GM19351 (cell line): Measurements from ENCODE around the gene SUFU.

Experiments used
- ATAC-seq: cut with Tn5 transposase; IDR thresholded peaks from one replicate; pipeline ENCODE4 v1.9.1; 2021; ENCODE audit warnings: mild to moderate bottlenecking, moderate library complexity; ENCODE audit not compliant: unreplicated experiment

Gene SUFU

GRCh38 chr10:102614888-102615287, 111.1 kb downstream of the SUFU start:
- ATAC-seq, result no peak

DNA sequence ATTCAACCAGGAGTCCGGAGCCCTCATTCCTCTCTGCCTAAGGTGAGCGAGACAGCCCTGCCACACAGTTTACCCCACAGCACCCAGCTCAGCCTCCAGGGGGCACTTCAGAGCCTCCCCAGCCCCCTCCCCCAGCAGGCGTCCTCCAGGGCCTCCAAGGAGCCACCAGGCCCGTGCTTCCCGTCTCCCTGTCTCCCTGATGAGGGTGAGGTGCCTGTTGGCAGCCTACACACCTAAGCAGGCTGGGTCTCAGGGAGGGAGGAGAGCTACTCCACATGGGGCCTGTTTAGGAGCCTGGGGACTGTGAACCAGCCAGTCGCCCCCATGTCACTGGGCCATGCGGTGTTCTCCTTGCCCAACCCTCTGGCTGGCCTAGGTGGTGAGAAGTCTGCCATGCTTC, 111.6 kb downstream of the SUFU start:
- ATAC-seq, result no peak

DNA sequence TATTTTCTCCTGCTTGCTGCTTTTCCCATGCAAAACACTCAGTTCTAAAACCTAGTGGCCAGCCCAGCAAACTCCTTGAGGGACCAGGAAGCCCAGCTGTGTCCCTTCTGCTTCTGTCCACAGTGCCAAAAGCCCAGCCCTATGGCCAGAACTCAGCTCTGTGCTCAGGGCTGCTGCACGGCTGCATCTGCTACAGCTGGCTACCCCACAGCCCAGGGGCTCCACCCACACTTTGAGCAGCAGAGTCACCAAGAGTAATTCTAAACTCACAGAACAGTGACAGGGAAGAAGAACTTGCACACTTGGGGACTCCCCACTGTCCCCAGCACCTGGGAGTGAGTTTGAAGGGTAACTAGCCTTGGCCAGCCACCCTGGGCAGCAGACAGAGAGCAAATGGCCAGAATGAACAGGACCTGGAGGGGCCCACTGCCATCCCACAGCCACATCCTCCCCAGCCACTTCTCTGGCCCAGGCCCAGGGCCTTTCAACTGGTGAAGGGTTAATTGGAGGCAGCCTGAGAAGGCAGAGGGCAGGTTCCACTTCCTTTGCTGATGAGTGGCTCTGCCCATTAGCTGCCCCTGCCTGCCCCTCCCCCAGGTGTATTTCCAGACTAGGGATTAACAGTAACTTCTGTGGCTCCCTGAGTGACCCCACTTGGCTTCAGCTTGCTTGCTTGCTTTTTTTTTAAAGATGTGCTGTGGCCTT, 112.4 kb downstream of the SUFU start:
- no peak for ATAC-seq

DNA sequence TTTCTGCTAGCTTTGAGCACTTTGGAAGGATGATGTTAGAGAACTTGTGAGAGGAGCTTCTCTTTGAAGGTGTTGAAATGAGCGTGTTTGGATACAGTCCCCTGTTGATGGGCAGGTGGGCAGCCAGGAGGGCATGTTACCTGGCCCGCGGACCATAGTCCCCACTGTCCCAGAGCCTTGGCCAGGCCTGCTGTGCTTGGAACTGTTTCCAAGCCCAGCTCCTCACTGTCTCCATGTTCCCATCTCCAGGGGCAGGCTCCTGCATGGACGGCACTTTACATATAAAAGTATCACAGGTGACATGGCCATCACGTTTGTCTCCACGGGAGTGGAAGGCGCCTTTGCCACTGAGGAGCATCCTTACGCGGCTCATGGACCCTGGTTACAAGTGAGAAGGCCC, 113.3 kb downstream of the SUFU start:
- no peak for ATAC-seq

DNA sequence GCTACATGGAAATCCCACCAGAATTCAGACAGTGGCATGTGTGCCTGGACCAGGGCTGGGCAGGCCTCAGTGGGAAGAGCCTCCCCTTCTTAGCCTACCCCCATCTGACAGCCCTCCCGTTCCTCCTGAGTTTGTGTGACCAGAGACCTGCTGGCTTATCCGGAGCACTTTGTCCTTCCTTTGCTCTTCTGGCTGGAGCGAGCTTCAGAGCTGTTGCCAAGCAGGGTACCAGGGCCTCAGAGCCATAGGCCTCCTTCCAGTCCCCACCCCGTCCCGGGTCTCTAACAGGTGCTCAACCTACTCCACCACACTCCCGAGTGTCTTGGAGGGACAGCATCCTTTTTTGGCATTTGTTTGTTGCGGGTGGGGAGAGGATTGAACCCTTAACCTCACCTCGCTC, 114.0 kb downstream of the SUFU start:
- ATAC-seq, result no peak

- ATAC-seq, result no peak
Measured at GRCh38 chr10:102619281-102619981, 115.7 kb downstream of the SUFU start.

- no peak for ATAC-seq
Measured at GRCh38 chr10:102620138-102620590, 116.4 kb downstream of the SUFU start.

DNA sequence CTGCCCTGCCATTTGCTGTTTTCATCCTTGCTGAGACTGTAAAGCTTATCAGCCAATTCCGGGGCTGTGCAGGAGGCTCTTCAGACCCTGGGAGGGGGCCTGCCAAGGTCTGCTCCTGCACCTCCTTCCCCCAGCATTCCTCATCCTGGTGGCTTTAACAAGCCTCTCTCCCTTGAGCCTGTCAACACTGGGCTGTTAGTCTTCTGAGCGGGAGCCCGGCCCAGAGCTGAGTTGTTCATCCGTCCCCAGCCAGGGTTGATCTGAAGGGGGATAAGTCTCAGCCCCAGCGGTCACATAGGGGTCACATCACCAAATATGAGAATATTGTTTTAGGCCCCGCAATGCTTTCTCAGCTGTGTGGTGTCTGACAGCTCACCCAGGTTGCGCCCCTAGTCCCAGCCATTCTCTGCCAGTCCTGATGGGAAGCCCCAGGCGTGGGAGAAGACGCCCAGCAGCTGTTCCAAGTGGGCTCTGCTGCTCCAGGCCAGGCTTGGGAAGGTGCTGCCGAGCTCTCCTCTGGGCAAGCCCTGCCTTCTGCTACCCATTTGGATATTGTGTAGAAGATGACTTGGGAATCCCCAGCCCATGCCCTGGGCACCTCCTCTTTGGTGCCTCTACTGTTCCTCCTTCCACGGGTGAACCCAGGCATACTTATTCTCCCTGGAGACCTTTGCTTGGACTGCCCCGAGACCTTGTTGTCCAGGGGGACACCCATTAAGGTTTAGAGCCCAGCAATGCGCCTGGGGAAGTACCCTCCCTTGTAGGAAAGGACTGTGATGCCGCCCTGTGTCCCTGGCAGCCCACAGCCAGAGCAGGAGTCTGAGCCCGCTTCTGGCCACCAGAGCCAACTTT, 117.0 kb downstream of the SUFU start:
- ATAC-seq, result no peak

DNA sequence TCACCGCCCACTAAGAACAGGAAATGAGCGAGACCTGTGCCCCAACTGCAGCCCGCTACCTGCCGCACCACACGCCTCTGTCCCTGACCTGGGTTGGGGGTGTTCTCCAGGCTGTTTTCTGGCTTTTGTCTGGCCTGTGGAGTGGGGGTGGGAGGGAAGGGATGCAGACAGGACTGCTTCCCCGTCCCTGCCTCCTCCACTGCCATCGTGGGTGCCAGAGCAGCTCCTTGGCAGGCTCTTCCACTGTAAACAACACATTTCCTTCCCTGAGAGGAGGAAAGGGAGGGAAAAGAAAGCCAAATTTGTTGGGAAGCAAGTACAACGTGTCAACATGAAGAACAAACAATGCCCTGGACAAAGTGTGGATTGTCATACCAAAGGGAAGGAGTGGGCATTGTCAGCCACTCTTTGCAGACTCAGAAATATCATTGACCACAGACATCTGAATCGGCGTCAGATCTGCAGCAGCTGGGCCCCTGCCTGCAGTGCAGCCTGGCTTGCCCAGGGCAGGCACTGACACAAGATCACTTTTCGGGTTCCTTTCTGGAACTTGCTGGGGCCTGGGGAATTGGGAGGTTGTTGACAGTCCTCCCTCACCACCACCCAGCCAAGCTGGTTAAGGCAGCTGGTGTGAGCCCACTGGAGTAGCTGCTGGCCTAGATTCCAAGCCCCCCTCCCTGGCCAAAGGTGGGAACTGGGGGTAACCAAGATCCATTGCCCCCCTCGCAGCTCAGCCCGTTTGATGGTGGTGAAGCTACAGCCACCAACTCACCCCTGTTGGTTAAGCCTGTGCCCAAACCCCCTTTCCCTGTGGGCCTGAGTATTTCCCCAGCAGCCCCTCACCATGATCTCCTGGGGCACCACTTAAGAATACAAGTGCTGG, 117.9 kb downstream of the SUFU start:
- no peak for ATAC-seq

- ATAC-seq, result no peak
Measured at GRCh38 chr10:102624094-102624493, 120.3 kb downstream of the SUFU start.

DNA sequence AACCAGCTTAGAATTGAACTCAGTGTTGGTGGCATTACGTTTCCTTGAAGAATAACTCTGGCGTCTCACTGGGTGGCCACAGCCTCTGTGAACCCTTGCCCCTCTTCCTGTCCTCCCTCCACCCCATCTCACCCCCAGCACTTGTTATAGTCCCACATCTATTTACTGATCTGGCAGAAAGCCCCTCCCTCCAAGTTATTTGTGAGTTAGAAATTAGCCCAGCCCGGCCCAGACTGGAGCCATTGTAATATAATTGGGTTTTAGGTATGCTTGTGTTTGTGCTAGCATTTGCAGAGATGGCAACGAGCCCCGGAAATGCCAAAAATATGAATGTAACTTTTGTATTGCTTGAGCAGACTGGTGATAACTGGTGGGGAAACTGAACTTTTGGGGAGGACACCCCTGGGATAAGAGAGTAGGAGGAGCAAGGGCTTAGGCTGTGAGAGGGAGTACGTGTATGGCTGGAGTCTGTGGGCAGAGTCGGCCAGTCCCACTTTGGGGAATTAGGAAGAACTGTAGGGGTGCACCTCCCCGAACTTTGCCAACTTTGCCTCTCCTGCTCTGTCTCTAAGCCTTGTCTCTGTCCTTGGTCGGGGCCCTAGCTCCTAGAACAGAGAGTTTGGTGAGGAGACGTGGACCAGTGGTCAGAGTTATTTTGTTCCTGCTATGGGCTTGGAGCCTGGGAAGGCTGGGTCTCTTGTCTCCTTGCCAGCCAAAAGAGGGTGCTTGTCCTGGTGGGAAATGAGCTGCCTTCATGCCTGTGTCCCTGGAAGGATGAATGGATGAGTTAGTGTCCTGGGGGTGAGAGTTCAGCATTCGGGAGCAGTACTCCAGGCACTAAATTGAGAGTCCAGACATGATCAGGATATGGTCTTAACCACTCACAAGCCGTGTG, 121.2 kb downstream of the SUFU start:
- ATAC-seq, result no peak

- ATAC-seq, result no peak
Measured at GRCh38 chr10:102626026-102626685, 122.4 kb downstream of the SUFU start.

GRCh38 chr10:102627291-102627735, 123.5 kb downstream of the SUFU start:
- no peak for ATAC-seq

DNA sequence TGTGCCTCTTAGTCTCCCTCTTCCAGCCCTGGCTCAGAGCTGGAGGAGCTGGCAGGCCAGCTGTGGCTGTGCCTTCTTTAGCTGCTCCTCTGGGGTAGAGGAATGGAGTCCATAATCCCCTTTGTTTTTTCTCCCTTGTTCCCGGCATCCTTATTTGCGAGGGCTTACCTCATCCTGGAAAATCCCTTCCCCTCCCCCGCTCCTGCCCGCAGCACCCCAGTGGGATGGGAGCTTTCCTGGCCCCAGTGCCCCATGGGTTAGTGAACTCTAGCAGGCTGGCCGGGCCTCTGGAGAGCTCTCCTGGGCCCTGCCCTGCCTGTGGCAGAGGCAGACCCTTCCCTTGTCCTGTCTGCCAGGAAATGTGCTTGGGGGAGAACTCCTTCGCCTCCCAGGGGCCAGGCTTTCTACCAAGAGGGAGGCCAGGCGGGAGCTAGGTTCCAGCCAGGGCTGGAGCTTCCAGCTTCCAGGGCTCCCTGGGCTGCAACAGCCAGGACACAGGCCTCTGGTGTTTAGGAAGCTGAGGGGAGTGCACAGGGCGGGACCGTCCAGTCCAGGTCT, 124.0 kb downstream of the SUFU start:
- no peak for ATAC-seq

DNA sequence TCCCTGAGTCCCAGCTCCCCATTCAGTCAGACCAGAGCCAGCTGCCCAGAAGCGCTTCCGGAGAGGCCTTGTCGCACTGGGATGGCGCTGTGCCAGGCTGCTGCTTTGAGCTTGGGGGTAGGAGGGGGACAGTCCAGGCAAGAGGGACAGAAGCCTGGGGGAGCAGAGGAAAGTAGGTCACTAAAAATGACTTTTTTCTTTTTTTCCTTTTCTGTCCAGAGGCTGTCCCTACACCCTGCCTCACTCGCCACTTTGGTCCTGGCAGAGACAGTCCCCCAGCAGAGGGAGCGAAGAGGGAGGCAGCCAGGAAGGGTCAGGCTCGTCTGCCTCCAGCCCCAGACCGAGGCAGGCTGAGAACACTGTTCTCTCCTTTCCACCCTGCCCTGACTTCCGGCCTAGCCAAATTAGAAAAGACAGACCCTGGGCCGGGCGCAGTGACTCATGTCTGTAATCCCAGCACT, 124.7 kb downstream of the SUFU start:
- no peak for ATAC-seq

DNA sequence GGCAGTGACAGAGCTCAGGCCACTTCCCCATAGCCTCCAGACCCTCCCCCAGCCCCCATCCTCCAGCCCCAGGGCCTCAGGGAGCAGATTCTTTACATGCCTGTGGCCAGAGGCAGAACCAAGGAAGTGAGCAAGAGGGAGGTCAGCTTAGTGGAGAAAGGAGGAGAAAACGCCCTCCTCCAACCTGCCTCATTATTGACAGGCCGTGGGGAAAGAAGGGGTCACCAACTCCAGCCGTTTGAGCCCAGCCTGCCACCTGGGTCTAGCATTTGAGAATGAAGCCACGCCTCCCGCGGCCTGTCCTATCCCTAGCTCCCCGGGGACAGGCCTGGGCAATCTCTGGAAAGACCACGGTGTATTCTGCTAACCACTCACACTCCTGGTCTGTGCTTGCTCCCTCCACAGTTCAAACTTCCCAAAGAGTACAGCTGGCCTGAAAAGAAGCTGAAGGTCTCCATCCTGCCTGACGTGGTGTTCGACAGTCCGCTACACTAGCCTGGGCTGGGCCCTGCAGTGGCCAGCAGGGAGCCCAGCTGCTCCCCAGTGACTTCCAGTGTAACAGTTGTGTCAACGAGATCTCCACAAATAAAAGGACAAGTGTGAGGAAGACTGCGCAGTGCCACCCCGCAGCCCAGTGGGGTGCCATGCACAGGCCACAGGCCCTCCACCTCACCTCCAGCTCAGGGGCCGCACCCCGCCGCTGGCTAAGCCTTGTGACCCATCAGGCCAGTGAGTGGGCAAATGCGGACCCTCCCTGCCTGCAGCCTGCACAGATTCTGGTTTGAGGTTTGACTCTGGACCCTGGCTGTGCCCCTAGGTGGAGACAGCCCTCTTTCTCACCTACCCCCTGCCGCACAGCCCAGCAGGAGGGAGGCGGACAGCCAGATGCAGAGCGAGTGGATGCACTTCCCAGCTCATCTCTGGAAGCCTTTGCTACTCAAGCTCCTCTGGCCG, 126.2 kb downstream of the SUFU start:
- ATAC-seq, result no peak

GRCh38 chr10:102630663-102631062, 126.9 kb downstream of the SUFU start:
- no peak for ATAC-seq
